ENCODE results near the gene ANAPC4.
A peak's percentile ranks its signal among the peaks of the same experiment; 100 is the strongest.

The ANAPC4 gene

GRCh38 chr4:25345744-25346143 is 31.3 kb upstream of the ANAPC4 start:
- DNase-seq, result peak; percentile 8
- Mint-ChIP-seq H3K27me3 (ENCODE audit: low read depth, poor library complexity) (no peaks in the 10 kb centered on the region), H3K4me3 (no peak overlapping the region), H3K4me1 (peaks cover 32% of the 10 kb centered on the region), H3K27ac (peak overlapping the region; percentile 98), H3K36me3 (ENCODE audit: low read depth) (peaks cover 12% of the 10 kb centered on the region), H3K9me3 (no peaks in the 10 kb centered on the region)
- no peak for TF ChIP-seq CTCF (IDR thresholded peaks at IDR 0.05)

GRCh38 chr4:25346913-25347312 is 30.1 kb upstream of the ANAPC4 start:
- TF ChIP-seq CTCF (IDR thresholded peaks at IDR 0.05), result no peak
- H3K27me3 Mint-ChIP-seq (ENCODE audit: low read depth, poor library complexity), result no peaks in the 10 kb centered on the region
- no peak overlapping the region for H3K4me3 Mint-ChIP-seq
- peak overlapping the region; percentile 69 for H3K27ac Mint-ChIP-seq
- DNase-seq, result no peak
- H3K4me1 Mint-ChIP-seq, result peaks cover 32% of the 10 kb centered on the region
- H3K9me3 Mint-ChIP-seq, result no peaks in the 10 kb centered on the region
- peaks cover 5% of the 10 kb centered on the region for H3K36me3 Mint-ChIP-seq (ENCODE audit: low read depth)

- H3K9me3 Mint-ChIP-seq, result no peaks in the 10 kb centered on the region
- TF ChIP-seq CTCF (IDR thresholded peaks at IDR 0.05), result no peak
- H3K4me3 Mint-ChIP-seq, result no peak overlapping the region
- H3K27ac Mint-ChIP-seq, result peak overlapping the region; percentile 34
- peaks cover 5% of the 10 kb centered on the region for H3K36me3 Mint-ChIP-seq (ENCODE audit: low read depth)
- no peaks in the 10 kb centered on the region for H3K27me3 Mint-ChIP-seq (ENCODE audit: low read depth, poor library complexity)
- no peak for DNase-seq
- H3K4me1 Mint-ChIP-seq, result peaks cover 32% of the 10 kb centered on the region
These were observed 29.6 kb upstream of the ANAPC4 start for GRCh38 chr4:25347473-25347872.

- H3K4me3 Mint-ChIP-seq, result no peak overlapping the region
- peaks cover 32% of the 10 kb centered on the region for H3K4me1 Mint-ChIP-seq
- H3K36me3 Mint-ChIP-seq (ENCODE audit: low read depth), result peaks cover 5% of the 10 kb centered on the region
- H3K9me3 Mint-ChIP-seq, result no peaks in the 10 kb centered on the region
- no peak for DNase-seq
- no peak for TF ChIP-seq CTCF (IDR thresholded peaks at IDR 0.05)
- H3K27ac Mint-ChIP-seq, result no peak overlapping the region
- H3K27me3 Mint-ChIP-seq (ENCODE audit: low read depth, poor library complexity), result no peaks in the 10 kb centered on the region
These were observed 29.1 kb upstream of the ANAPC4 start for GRCh38 chr4:25347971-25348370.

GRCh38 chr4:25350561-25350960 is 26.5 kb upstream of the ANAPC4 start:
- H3K9me3 Mint-ChIP-seq, result no peaks in the 10 kb centered on the region
- DNase-seq, result no peak
- no peaks in the 10 kb centered on the region for H3K36me3 Mint-ChIP-seq (ENCODE audit: low read depth)
- no peak overlapping the region for H3K27ac Mint-ChIP-seq
- no peak overlapping the region for H3K4me3 Mint-ChIP-seq
- peaks cover 29% of the 10 kb centered on the region for H3K4me1 Mint-ChIP-seq
- TF ChIP-seq CTCF (IDR thresholded peaks at IDR 0.05), result no peak
- H3K27me3 Mint-ChIP-seq (ENCODE audit: low read depth, poor library complexity), result no peaks in the 10 kb centered on the region

- no peak for DNase-seq
- Mint-ChIP-seq H3K4me1 (peaks cover 15% of the 10 kb centered on the region), H3K9me3 (no peaks in the 10 kb centered on the region), H3K27ac (no peak overlapping the region), H3K4me3 (no peak overlapping the region), H3K27me3 (ENCODE audit: low read depth, poor library complexity) (no peaks in the 10 kb centered on the region), H3K36me3 (ENCODE audit: low read depth) (peaks cover 3% of the 10 kb centered on the region)
- no peak for TF ChIP-seq CTCF (IDR thresholded peaks at IDR 0.05)
These were observed 25.2 kb upstream of the ANAPC4 start for GRCh38 chr4:25351777-25352416.
